Right lung (tissue), 5 donors: ENCODE measurements around the gene ZNF649. TPM values are rescaled to one million over a fixed set of nuclear protein-coding genes. Genes with fewer than 3 reads are reported as not detected.

Experiments used
- DNase-seq, 2 donors: peaks; one replicate each; pipeline ENCODE4 v3.0.0-alpha.2; 2013
- polyA plus RNA-seq, 5 donors: library from polyadenylated mRNA; unstranded; fragments of 120-200 nt; gene quantifications; one replicate each; pipeline versions ENCODE4 v1.2.1 to v1.2.3, GENCODE V29; 2013; ENCODE audit warnings: inconsistent platforms in 1 of 5, low replicate concordance in 1 of 5; ENCODE audit not compliant: insufficient read length in 5 of 5, insufficient read depth in 1 of 5

Gene ZNF649
- polyA plus RNA-seq, 5 donors = 20.7 to 30.7 (median 28.9) TPM

DNA sequence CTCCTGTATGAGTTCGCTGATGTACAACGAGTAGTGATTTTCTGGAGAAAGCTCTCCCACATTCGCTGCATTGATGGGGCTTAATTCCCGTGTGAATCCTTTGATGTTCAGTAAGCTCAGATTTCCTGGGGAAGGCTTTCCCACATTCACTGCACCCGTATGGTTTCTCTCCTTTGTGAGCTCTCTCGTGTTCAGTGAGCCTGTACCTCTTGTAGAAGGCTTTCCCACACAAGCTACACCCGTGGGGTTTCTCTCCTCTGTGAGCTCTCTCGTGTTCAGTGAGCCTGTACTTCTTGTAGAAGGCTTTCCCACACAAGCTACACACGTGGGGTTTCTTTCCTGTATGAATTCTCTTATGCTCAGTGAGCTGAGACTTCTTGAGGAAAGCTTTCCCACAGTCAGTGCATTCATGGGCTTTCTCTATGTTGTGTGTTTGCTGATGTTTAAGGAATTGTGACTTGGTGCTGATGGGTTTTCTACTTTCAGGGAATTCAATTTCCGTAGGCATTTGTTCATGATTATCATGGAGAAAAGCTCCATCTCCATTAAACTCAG lies 13.5 kb downstream of the ZNF649 start:
- DNase-seq = no peak

DNA sequence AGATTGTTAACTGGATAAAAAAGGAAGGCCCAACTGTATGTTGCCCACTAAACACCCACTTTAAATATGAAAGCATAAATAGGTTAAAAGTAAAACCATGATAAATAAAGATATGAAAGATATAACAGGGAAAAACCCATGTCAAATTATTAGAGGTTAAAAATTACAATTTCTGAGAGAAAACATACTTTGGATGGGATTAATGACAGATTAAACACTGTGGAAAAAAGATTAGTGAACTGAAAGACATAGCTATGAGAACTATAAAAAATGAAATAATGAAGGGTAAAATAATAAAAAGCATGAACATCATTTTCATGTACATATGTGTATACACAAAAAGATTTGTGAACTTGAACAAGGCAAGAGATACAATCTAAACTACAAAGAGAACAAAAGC lies 14.9 kb downstream of the ZNF649 start:
- no peak for DNase-seq

- DNase-seq = peak; percentile 90 to 93
Measured at GRCh38 chr19:51887522-51888498, 17.0 kb downstream of the ZNF649 start, which contains the start of gene ZNF577. Gene ZNF577 (minus strand): TSS chr19:51887951. CDS start chr19:51880382, 7,569 bp downstream.

DNA sequence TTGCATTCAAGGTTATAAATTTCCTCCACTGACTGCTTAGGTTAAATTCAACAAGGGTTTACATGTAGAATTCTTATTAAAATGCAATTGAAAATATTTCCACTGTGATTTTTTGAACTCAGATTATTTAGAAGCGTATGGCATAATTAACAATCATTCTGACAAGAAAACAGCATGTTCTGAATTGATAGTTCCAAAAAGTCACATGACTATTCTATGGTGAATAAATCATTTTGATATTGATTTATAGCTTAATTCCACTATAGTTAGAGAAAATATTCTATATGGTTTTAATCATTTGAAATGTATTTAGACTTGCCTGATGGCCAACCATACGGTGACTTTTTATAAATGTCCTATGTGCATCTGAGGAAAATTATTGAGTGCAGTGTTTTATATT lies 20.1 kb downstream of the ZNF649 start:
- no peak for DNase-seq

DNA sequence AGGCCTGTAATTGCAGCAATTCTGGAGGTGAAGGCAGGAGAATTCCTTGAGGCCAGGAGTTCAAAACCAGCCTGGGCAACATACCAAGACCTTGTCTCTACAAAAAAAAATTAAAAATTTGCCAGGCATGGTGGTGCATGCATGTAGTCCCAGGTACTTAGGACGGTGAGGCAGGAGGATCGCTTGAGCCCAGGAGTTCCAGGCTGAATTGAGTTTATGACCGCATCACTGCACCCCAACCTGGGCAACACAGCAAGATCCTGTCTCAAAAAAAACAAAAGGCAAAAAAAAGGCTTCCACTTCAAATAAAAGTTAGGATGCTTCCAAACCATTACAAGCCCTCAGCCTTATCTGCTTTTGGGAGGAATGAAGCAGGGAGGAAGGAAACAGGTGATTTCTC lies 22.3 kb downstream of the ZNF649 start:
- no peak for DNase-seq

DNA sequence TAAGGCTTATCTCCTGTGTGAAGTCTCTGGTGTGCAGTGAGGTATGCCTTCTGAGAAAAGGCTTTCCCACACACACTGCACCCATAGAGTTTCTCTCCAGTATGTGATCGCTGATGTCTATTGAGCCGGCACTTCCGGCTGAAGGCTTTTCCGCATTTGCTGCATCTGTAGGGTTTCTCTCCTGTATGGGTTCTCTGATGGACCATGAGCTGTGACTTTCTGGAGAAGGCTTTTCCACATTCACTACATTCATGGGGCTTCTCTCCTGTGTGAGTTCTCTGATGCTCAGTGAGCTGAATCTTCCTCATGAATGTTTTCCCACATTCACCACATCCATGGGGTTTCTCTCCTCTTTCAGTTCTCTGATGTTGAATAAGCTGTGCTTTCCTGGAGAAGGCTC lies 31.7 kb downstream of the ZNF649 start:
- DNase-seq = no peak

GRCh38 chr19:51861870-51862622 lies 42.8 kb downstream of the ZNF649 start:
- no peak for DNase-seq

Other genes with a start within 250 kb of the ZNF649 start
- gene SPACA6, start 211.7 kb downstream of the ZNF649 start, polyA plus RNA-seq = 10 to 100 TPM; 14.7 to 21.7 (median 20.5) TPM
- 1 to 10 TPM in 1 of 5 donors, under 1 TPM in 4; 0.20 to 1.4 (median 0.36) TPM for gene HAS1, start 181.0 kb downstream of the ZNF649 start, polyA plus RNA-seq
- gene FPR1, start 153.1 kb downstream of the ZNF649 start, polyA plus RNA-seq = 1 to 10 TPM; 1.2 to 2.7 (median 2.3) TPM
- under 1 TPM; 0.18 to 0.45 (median 0.33) TPM for gene FPR2, start 143.8 kb downstream of the ZNF649 start, polyA plus RNA-seq
- gene FPR3, start 109.9 kb downstream of the ZNF649 start, polyA plus RNA-seq = 1 to 10 TPM in 3 of 5 donors, under 1 TPM in 2; 0.81 to 1.8 (median 1.0) TPM
- gene ZNF577, start 17.1 kb downstream of the ZNF649 start, polyA plus RNA-seq = 10 to 100 TPM; 33.0 to 49.5 (median 44.6) TPM
- 10 to 100 TPM; 10.5 to 16.4 (median 13.7) TPM for gene ZNF613, start 22.5 kb upstream of the ZNF649 start, polyA plus RNA-seq
- gene ZNF350, start 81.8 kb upstream of the ZNF649 start, polyA plus RNA-seq = 10 to 100 TPM; 13.3 to 25.4 (median 21.4) TPM
- 10 to 100 TPM; 13.0 to 27.4 (median 25.8) TPM for gene ZNF615, start 103.2 kb upstream of the ZNF649 start, polyA plus RNA-seq
- 10 to 100 TPM; 13.5 to 24.3 (median 18.6) TPM for gene ZNF614, start 123.4 kb upstream of the ZNF649 start, polyA plus RNA-seq
- 10 to 100 TPM; 17.9 to 29.1 (median 22.9) TPM for gene ZNF432, start 143.8 kb upstream of the ZNF649 start, polyA plus RNA-seq
- 10 to 100 TPM; 18.1 to 38.3 (median 30.5) TPM for gene ZNF841, start 190.7 kb upstream of the ZNF649 start, polyA plus RNA-seq
- gene ZNF616, start 234.9 kb upstream of the ZNF649 start, polyA plus RNA-seq = 10 to 100 TPM; 14.2 to 27.1 (median 24.0) TPM